Panc1 (cell line): ENCODE data around the gene TRIM2. TPM values are rescaled to one million over a fixed set of nuclear protein-coding genes. Genes with fewer than 3 reads are reported as not detected.

Source experiments
- ATAC-seq: fragments of 200-7000 bp; cut with Tn5 transposase; 2 replicates; pipeline ENCODE4 v1.9.1; 2020; ENCODE audit warnings: mild to moderate bottlenecking, moderate library complexity
- BruUV-seq: library from RNA; stranded (reverse); fragments of 400-500 nt; replicated peaks from 2 replicates; lab custom pipeline; 2021; lab: Mats Ljungman, UMichigan
- CTCF ChIA-PET: fragments of 300-600 bp; sonication (Branson Sonifier 250); formaldehyde crosslinking; loops from one replicate; lab custom pipeline; 2022; ENCODE audit warnings: antibody characterized with exemption; lab: Charles Lee
- POLR2A ChIA-PET: fragments of 300-600 bp; sonication (Branson Sonifier 250); formaldehyde crosslinking; loops from one replicate; lab custom pipeline; 2022; ENCODE audit warnings: antibody characterized with exemption; lab: Charles Lee
- DNase-seq: peaks from one replicate; pipeline ENCODE4 v3.0.0-alpha.2; 2010; ENCODE audit warnings: low read depth, low spot score
- H3K27ac ChIP-seq: 2 replicates; pipeline ENCODE4 v1.5.1; 2011; ENCODE audit warnings: mild to moderate bottlenecking, low read length, inconsistent platforms
- H3K27me3 ChIP-seq: fragments of 200-500 bp; sonication (Bioruptor generic); 2 replicates; pipeline ENCODE4 v1.6.0; 2014; ENCODE audit warnings: low read length, inconsistent platforms; ENCODE audit not compliant: control insufficient read depth, insufficient read depth
- H3K36me3 ChIP-seq: fragments of 200-500 bp; sonication (Bioruptor generic); 2 replicates; pipeline ENCODE4 v1.5.1; 2014; ENCODE audit warnings: inconsistent platforms, mild to moderate bottlenecking, low read length, moderate library complexity; ENCODE audit not compliant: control insufficient read depth, insufficient read depth
- H3K4me1 ChIP-seq: 2 replicates; pipeline ENCODE4 v1.5.1; 2011; ENCODE audit warnings: inconsistent platforms, mild to moderate bottlenecking, low read length, moderate library complexity; ENCODE audit not compliant: control insufficient read depth, insufficient read depth
- H3K4me3 ChIP-seq, 2 experiments: 2 replicates each; pipeline ENCODE4 v1.5.1; 2011 to 2012; ENCODE audit warnings: low read depth in 2 of 2, low read length in 2 of 2, mild to moderate bottlenecking in 2 of 2, inconsistent platforms in 1 of 2, moderate library complexity in 1 of 2
- H3K9me3 ChIP-seq: fragments of 200-500 bp; sonication (Bioruptor generic); 2 replicates; pipeline ENCODE4 v1.5.1; 2014; ENCODE audit warnings: low read depth, mild to moderate bottlenecking, inconsistent platforms, low read length, moderate library complexity; ENCODE audit not compliant: control insufficient read depth, insufficient read depth
- POLR2AphosphoS5 ChIP-seq: IDR thresholded peaks from 2 replicates; pipeline ENCODE4 v1.6.1; 2012; ENCODE audit warnings: mild to moderate bottlenecking, low read depth, low read length, moderate library complexity
- SIN3A ChIP-seq: IDR thresholded peaks from 2 replicates; pipeline ENCODE4 v1.6.1; 2012; ENCODE audit warnings: low read depth, mild to moderate bottlenecking, low read length, moderate library complexity, borderline replicate concordance; ENCODE audit not compliant: insufficient read depth
- TCF7L2 ChIP-seq: IDR thresholded peaks from 2 replicates; pipeline ENCODE4 v1.6.1; 2011; ENCODE audit warnings: mild to moderate bottlenecking, low read depth, low read length, inconsistent platforms
- in situ Hi-C: cut with HindIII; loops from 2 replicates; pipeline ENCODE4 v1.10.0; 2016; ENCODE audit warnings: low sequenced_read_pairs, low pct_unique_long_range_greater_than_20kb
- intact Hi-C: fragments of 100-400 bp; cut with micrococcal nuclease; formaldehyde crosslinking; loops from one replicate; pipeline ENCODE4 v1.10.0; 2022; ENCODE audit not compliant: unreplicated experiment
- total RNA-seq: library from RNA; stranded (reverse); gene quantifications from one replicate; pipeline ENCODE4 v1.2.1, GENCODE V29; 2021; ENCODE audit not compliant: unreplicated experiment
- TF ChIP-seq, protein P1 (sequence below), 2 experiments: IDR thresholded peaks; 2 replicates each; pipeline ENCODE4 v1.6.1; 2011 to 2012; ENCODE audit warnings: low read depth in 2 of 2, control low read depth in 1 of 2, low read length in 1 of 2, mild to moderate bottlenecking in 1 of 2, moderate library complexity in 1 of 2; ENCODE audit not compliant: insufficient read depth in 1 of 2
- TF ChIP-seq, protein P2 (sequence below): fragments of 450-650 bp; IDR thresholded peaks from 2 replicates; pipeline ENCODE4 v1.5.1; 2017; ENCODE audit warnings: mild to moderate bottlenecking

Gene TRIM2
- total RNA-seq, 1 experiment from 2014 or later = 18.9 TPM

DNA sequence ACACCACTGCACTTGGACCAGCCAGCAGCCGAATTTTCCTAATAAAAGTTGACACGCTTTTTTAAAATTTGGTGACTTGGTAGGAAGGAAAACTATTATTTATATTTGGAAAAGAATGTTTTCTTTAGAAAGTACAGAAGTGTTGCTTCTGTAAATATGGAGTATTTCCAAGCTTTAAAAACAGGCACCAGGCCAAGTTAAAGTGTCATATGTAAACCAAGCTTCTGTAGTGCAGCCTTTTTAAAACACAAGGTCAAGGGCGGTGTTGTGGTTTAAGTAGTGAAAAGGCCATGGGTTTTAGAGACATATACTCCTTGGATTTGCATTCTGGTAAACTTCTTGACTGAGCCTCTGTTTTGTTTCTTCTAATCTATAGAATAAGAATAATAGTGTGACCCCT, 62.7 kb downstream of the TRIM2 start:
- POLR2A ChIA-PET = no interaction called here
- no TSS peak for BruUV-seq
- H3K4me1 ChIP-seq = peaks cover 4% of the 10 kb centered on the region; the same call in 1 of the 2 replicates
- ATAC-seq (no peak), DNase-seq (no peak)
- no peak overlapping the region for H3K4me3 ChIP-seq
- CTCF ChIA-PET = no interaction called here
- H3K36me3 ChIP-seq = no peaks in the 10 kb centered on the region
- in situ Hi-C loops = no loop called here
- H3K27ac ChIP-seq = no peak overlapping the region
- no peaks in the 10 kb centered on the region for H3K9me3 ChIP-seq
- no peaks in the 10 kb centered on the region for H3K27me3 ChIP-seq
- intact Hi-C loops = no loop called here
- TF ChIP-seq TCF7L2 (no peak), SIN3A (no peak), POLR2AphosphoS5 (no peak)
- TF ChIP-seq, protein P1, sequence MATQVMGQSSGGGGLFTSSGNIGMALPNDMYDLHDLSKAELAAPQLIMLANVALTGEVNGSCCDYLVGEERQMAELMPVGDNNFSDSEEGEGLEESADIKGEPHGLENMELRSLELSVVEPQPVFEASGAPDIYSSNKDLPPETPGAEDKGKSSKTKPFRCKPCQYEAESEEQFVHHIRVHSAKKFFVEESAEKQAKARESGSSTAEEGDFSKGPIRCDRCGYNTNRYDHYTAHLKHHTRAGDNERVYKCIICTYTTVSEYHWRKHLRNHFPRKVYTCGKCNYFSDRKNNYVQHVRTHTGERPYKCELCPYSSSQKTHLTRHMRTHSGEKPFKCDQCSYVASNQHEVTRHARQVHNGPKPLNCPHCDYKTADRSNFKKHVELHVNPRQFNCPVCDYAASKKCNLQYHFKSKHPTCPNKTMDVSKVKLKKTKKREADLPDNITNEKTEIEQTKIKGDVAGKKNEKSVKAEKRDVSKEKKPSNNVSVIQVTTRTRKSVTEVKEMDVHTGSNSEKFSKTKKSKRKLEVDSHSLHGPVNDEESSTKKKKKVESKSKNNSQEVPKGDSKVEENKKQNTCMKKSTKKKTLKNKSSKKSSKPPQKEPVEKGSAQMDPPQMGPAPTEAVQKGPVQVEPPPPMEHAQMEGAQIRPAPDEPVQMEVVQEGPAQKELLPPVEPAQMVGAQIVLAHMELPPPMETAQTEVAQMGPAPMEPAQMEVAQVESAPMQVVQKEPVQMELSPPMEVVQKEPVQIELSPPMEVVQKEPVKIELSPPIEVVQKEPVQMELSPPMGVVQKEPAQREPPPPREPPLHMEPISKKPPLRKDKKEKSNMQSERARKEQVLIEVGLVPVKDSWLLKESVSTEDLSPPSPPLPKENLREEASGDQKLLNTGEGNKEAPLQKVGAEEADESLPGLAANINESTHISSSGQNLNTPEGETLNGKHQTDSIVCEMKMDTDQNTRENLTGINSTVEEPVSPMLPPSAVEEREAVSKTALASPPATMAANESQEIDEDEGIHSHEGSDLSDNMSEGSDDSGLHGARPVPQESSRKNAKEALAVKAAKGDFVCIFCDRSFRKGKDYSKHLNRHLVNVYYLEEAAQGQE (IDR thresholded peaks at IDR 0.05; ENCODE audit: insufficient read depth in 1 of 2, low read depth in 2 of 2, low read length in 1 of 2) = no peak
- TF ChIP-seq, protein P2, sequence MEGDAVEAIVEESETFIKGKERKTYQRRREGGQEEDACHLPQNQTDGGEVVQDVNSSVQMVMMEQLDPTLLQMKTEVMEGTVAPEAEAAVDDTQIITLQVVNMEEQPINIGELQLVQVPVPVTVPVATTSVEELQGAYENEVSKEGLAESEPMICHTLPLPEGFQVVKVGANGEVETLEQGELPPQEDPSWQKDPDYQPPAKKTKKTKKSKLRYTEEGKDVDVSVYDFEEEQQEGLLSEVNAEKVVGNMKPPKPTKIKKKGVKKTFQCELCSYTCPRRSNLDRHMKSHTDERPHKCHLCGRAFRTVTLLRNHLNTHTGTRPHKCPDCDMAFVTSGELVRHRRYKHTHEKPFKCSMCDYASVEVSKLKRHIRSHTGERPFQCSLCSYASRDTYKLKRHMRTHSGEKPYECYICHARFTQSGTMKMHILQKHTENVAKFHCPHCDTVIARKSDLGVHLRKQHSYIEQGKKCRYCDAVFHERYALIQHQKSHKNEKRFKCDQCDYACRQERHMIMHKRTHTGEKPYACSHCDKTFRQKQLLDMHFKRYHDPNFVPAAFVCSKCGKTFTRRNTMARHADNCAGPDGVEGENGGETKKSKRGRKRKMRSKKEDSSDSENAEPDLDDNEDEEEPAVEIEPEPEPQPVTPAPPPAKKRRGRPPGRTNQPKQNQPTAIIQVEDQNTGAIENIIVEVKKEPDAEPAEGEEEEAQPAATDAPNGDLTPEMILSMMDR = no peak

DNA sequence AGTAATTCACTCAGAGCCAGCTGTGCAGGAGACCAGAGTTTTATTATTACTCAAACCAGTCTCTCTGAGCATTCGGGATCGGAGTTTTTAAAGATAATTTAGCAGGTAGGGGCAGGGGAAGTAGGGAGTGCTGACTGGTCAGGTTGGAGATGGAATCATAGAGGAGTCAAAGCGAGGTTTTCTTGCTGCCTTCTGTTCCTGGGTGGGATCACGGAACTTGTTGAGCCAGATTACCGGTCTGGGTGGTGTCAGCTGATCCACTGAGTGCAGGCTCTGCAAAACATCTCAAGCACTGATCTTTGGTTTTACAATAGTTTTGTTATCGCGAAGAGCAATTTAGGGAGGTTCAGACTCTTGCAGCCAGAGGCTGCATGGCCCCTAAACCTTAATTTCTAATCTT, 63.6 kb downstream of the TRIM2 start:
- no TSS peak for BruUV-seq
- DNase-seq = no peak
- POLR2A ChIA-PET = no interaction called here
- ATAC-seq = no peak
- no peak overlapping the region for H3K27ac ChIP-seq
- CTCF ChIA-PET = no interaction called here
- no peak for TF ChIP-seq SIN3A
- intact Hi-C loops (no loop called here), in situ Hi-C loops (no loop called here)
- H3K4me1 ChIP-seq = peaks cover 4% of the 10 kb centered on the region; the same call in 1 of the 2 replicates
- no peak overlapping the region for H3K4me3 ChIP-seq
- no peaks in the 10 kb centered on the region for H3K9me3 ChIP-seq
- no peaks in the 10 kb centered on the region for H3K36me3 ChIP-seq
- H3K27me3 ChIP-seq = no peaks in the 10 kb centered on the region

DNA sequence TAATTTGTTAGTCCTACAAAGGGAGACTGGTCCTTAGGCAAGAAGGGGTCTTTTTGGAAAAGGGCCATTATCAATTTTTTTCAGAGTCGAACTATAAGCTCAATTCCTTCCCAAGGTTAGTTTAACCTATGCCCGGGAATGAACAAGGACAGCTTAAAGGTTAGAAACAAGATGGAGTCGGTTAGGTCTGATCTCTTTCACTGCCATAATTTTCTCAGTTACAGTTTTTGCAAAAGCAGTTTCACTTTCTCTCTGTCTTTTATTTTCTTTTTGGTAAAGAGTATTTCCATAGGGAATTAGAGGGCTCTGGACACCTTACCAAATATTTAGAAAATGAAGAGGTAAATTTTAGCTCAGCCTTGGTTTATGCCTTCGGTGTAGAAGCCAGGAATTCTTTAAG, 64.1 kb downstream of the TRIM2 start:
- POLR2A ChIA-PET = no interaction called here
- no peak for ATAC-seq

More for the DNA sequence above, 64.1 kb downstream of the TRIM2 start:
- BruUV-seq = no TSS peak
- DNase-seq = no peak
- H3K4me1 ChIP-seq = peaks cover 4% of the 10 kb centered on the region; the same call in 1 of the 2 replicates
- no peaks in the 10 kb centered on the region for H3K9me3 ChIP-seq
- intact Hi-C loops = no loop called here
- no peak overlapping the region for H3K4me3 ChIP-seq
- in situ Hi-C loops = no loop called here
- TF ChIP-seq, protein P2 = no peak
- TF ChIP-seq SIN3A = no peak
- TF ChIP-seq TCF7L2 = no peak
- TF ChIP-seq, protein P1 (IDR thresholded peaks at IDR 0.05; ENCODE audit: insufficient read depth in 1 of 2, low read depth in 2 of 2, low read length in 1 of 2) = no peak
- no peak for TF ChIP-seq POLR2AphosphoS5
- peak overlapping the region; percentile 29; the same call in 1 of the 2 replicates for H3K27ac ChIP-seq
- no peaks in the 10 kb centered on the region for H3K36me3 ChIP-seq
- CTCF ChIA-PET = no interaction called here
- H3K27me3 ChIP-seq = no peaks in the 10 kb centered on the region
